ENCODE results near the gene VKORC1. TPM values are rescaled to one million over a fixed set of nuclear protein-coding genes. Genes with fewer than 3 reads are reported as not detected.

The VKORC1 gene
- total RNA-seq, 4 donors from 2014 or later = 85.6 to 128 (median 99.3) TPM

GRCh38 chr16:31076319-31076718 is 18.3 kb downstream of the VKORC1 start:
- ATAC-seq (ENCODE audit: low FRiP score) (no peak), DNase-seq (ENCODE audit: low spot score) (no peak)

GRCh38 chr16:31074814-31075183 is 19.8 kb downstream of the VKORC1 start:
- ATAC-seq (ENCODE audit: low FRiP score) (no peak), DNase-seq (ENCODE audit: low spot score) (no peak)
- TF ChIP-seq CTCF (IDR thresholded peaks at IDR 0.05) = no peak

More at GRCh38 chr16:31076319-31076718, 18.3 kb downstream of the VKORC1 start:
- no peak for TF ChIP-seq CTCF (IDR thresholded peaks at IDR 0.05)

GRCh38 chr16:31073970-31074813 is 20.4 kb downstream of the VKORC1 start, which contains the start of the genes ZNF646 and ZNF668:
Gene ZNF646 (plus strand): TSS chr16:31074422. CDS start chr16:31076325, 1,903 bp downstream.
Gene ZNF668 (minus strand): TSS chr16:31074240. CDS start chr16:31064459, 9,781 bp downstream.
- ATAC-seq (ENCODE audit: low FRiP score) = peak; percentile 93
- DNase-seq (ENCODE audit: low spot score) = peak; percentile 90
- no peak for TF ChIP-seq CTCF (IDR thresholded peaks at IDR 0.05)

- peak; percentile 80 for ATAC-seq (ENCODE audit: low FRiP score)
- no peak for TF ChIP-seq CTCF (IDR thresholded peaks at IDR 0.05)
- DNase-seq (ENCODE audit: low spot score) = peak; percentile 77
Measured at GRCh38 chr16:31073142-31073969, 21.2 kb downstream of the VKORC1 start.

- no peak for TF ChIP-seq CTCF (IDR thresholded peaks at IDR 0.05)
- no peak for ATAC-seq (ENCODE audit: low FRiP score)
- no peak for DNase-seq (ENCODE audit: low spot score)
Measured at GRCh38 chr16:31072540-31073141, 22.0 kb downstream of the VKORC1 start.

- TF ChIP-seq CTCF (IDR thresholded peaks at IDR 0.05) = no peak
- no peak for ATAC-seq (ENCODE audit: low FRiP score)
- no peak for DNase-seq (ENCODE audit: low spot score)
Measured at GRCh38 chr16:31071861-31072260, 22.7 kb downstream of the VKORC1 start.

All from omental fat pad (tissue), 4 donors.